Mucosa of stomach (tissue), 1 donor: ENCODE data around the gene TTYH2.
A peak's percentile ranks its signal among the peaks of the same experiment; 100 is the strongest.

Source experiments
- H3K27me3 ChIP-seq: one replicate; pipeline ENCODE4 v1.7.0; 2013; ENCODE audit warnings: mild to moderate bottlenecking, low read length; ENCODE audit not compliant: control insufficient read depth, insufficient read depth
- H3K36me3 ChIP-seq: one replicate; pipeline ENCODE4 v1.7.0; 2013; ENCODE audit warnings: low read length; ENCODE audit not compliant: control insufficient read depth, insufficient read depth
- H3K4me1 ChIP-seq: one replicate; pipeline ENCODE4 v1.7.0; 2013; ENCODE audit warnings: mild to moderate bottlenecking, low read length; ENCODE audit not compliant: control insufficient read depth, insufficient read depth
- H3K4me3 ChIP-seq: one replicate; pipeline ENCODE4 v1.7.0; 2013; ENCODE audit warnings: low read length
- H3K9ac ChIP-seq: one replicate; pipeline ENCODE4 v1.7.0; 2013; ENCODE audit warnings: mild to moderate bottlenecking, low read length, moderate library complexity
- H3K9me3 ChIP-seq: one replicate; pipeline ENCODE4 v1.7.0; 2013; ENCODE audit warnings: mild to moderate bottlenecking, low read length, moderate library complexity; ENCODE audit not compliant: control insufficient read depth
- donor health status: Pancreatic carcinoma.

TTYH2 gene

GRCh38 chr17:74210191-74211140, 2.9 kb upstream of the TTYH2 start:
- Histone ChIP-seq H3K9ac (no peak overlapping the region), H3K4me1 (peaks cover 20% of the 10 kb centered on the region)

GRCh38 chr17:74211141-74211911, 2.0 kb upstream of the TTYH2 start:
- Histone ChIP-seq H3K9ac (peak overlapping the region; percentile 70), H3K4me3 (no peak overlapping the region), H3K9me3 (no peaks in the 10 kb centered on the region), H3K36me3 (peaks cover 3% of the 10 kb centered on the region), H3K27me3 (peaks cover 9% of the 10 kb centered on the region), H3K4me1 (peaks cover 20% of the 10 kb centered on the region)

More at GRCh38 chr17:74210191-74211140, 2.9 kb upstream of the TTYH2 start:
- peaks cover 3% of the 10 kb centered on the region for H3K36me3 ChIP-seq
- no peak overlapping the region for H3K4me3 ChIP-seq
- H3K9me3 ChIP-seq = no peaks in the 10 kb centered on the region
- peaks cover 9% of the 10 kb centered on the region for H3K27me3 ChIP-seq

GRCh38 chr17:74211912-74212208, 1.5 kb upstream of the TTYH2 start:
- Histone ChIP-seq H3K4me1 (peaks cover 20% of the 10 kb centered on the region), H3K9me3 (no peaks in the 10 kb centered on the region), H3K4me3 (no peak overlapping the region), H3K9ac (peak overlapping the region; percentile 70), H3K27me3 (peaks cover 9% of the 10 kb centered on the region), H3K36me3 (peaks cover 3% of the 10 kb centered on the region)

- Histone ChIP-seq H3K9me3 (no peaks in the 10 kb centered on the region), H3K27me3 (peaks cover 9% of the 10 kb centered on the region), H3K4me3 (peak overlapping the region; percentile 35), H3K4me1 (peaks cover 20% of the 10 kb centered on the region), H3K9ac (peak overlapping the region; percentile 70), H3K36me3 (peaks cover 3% of the 10 kb centered on the region)
Measured at GRCh38 chr17:74212209-74212912, 1.0 kb upstream of the TTYH2 start.

- H3K9me3 ChIP-seq = no peaks in the 10 kb centered on the region
- peaks cover 9% of the 10 kb centered on the region for H3K27me3 ChIP-seq
- H3K9ac ChIP-seq = no peak overlapping the region
- no peaks in the 10 kb centered on the region for H3K36me3 ChIP-seq
- H3K4me1 ChIP-seq = peaks cover 20% of the 10 kb centered on the region
- no peak overlapping the region for H3K4me3 ChIP-seq
Measured at GRCh38 chr17:74213861-74214391, 555 bp downstream of the TTYH2 start.

- Histone ChIP-seq H3K4me1 (peaks cover 20% of the 10 kb centered on the region), H3K9me3 (no peaks in the 10 kb centered on the region), H3K4me3 (no peak overlapping the region), H3K36me3 (no peaks in the 10 kb centered on the region), H3K27me3 (peaks cover 9% of the 10 kb centered on the region), H3K9ac (no peak overlapping the region)
Measured at GRCh38 chr17:74214484-74215341, 1.3 kb downstream of the TTYH2 start.

GRCh38 chr17:74215342-74215727, 2.0 kb downstream of the TTYH2 start:
- H3K27me3 ChIP-seq = peaks cover 9% of the 10 kb centered on the region
- H3K36me3 ChIP-seq = no peaks in the 10 kb centered on the region
- no peaks in the 10 kb centered on the region for H3K9me3 ChIP-seq
- peaks cover 20% of the 10 kb centered on the region for H3K4me1 ChIP-seq
- no peak overlapping the region for H3K9ac ChIP-seq
- H3K4me3 ChIP-seq = no peak overlapping the region

- no peaks in the 10 kb centered on the region for H3K9me3 ChIP-seq
- H3K36me3 ChIP-seq = no peaks in the 10 kb centered on the region
- no peak overlapping the region for H3K4me3 ChIP-seq
- H3K9ac ChIP-seq = no peak overlapping the region
- peaks cover 13% of the 10 kb centered on the region for H3K4me1 ChIP-seq
- peaks cover 9% of the 10 kb centered on the region for H3K27me3 ChIP-seq
Measured at GRCh38 chr17:74216505-74216904, 3.1 kb downstream of the TTYH2 start.

GRCh38 chr17:74217037-74217730, 3.8 kb downstream of the TTYH2 start:
- Histone ChIP-seq H3K9me3 (no peaks in the 10 kb centered on the region), H3K27me3 (peaks cover 9% of the 10 kb centered on the region), H3K36me3 (no peaks in the 10 kb centered on the region), H3K4me3 (no peak overlapping the region), H3K4me1 (peaks cover 6% of the 10 kb centered on the region), H3K9ac (no peak overlapping the region)

GRCh38 chr17:74217888-74218287, 4.5 kb downstream of the TTYH2 start:
- Histone ChIP-seq H3K36me3 (no peaks in the 10 kb centered on the region), H3K27me3 (peaks cover 9% of the 10 kb centered on the region), H3K4me3 (no peak overlapping the region), H3K9ac (no peak overlapping the region), H3K9me3 (no peaks in the 10 kb centered on the region), H3K4me1 (no peaks in the 10 kb centered on the region)

- no peaks in the 10 kb centered on the region for H3K36me3 ChIP-seq
- H3K27me3 ChIP-seq = peaks cover 9% of the 10 kb centered on the region
- no peaks in the 10 kb centered on the region for H3K4me1 ChIP-seq
- H3K4me3 ChIP-seq = no peak overlapping the region
- H3K9ac ChIP-seq = no peak overlapping the region
- no peaks in the 10 kb centered on the region for H3K9me3 ChIP-seq
Measured at GRCh38 chr17:74218436-74218835, 5.1 kb downstream of the TTYH2 start.
